Fibroblast of mammary gland (primary cell): ENCODE measurements around the gene DOCK10.

Experiments used
- DNase-seq: peaks from one replicate; pipeline ENCODE4 v3.0.0-alpha.2; 2010; ENCODE audit warnings: low read depth
- H3K4me3 ChIP-seq: 2 replicates; pipeline ENCODE4 v1.5.1; 2011; ENCODE audit warnings: low read depth, mild to moderate bottlenecking, low read length, moderate library complexity; ENCODE audit not compliant: control insufficient read depth
- CTCF ChIP-seq: conservative IDR thresholded peaks from 2 replicates; pipeline ENCODE4 v1.5.1; 2011; ENCODE audit warnings: low read depth, low read length, inconsistent platforms; ENCODE audit not compliant: control insufficient read depth, insufficient read depth

Gene DOCK10

DNA sequence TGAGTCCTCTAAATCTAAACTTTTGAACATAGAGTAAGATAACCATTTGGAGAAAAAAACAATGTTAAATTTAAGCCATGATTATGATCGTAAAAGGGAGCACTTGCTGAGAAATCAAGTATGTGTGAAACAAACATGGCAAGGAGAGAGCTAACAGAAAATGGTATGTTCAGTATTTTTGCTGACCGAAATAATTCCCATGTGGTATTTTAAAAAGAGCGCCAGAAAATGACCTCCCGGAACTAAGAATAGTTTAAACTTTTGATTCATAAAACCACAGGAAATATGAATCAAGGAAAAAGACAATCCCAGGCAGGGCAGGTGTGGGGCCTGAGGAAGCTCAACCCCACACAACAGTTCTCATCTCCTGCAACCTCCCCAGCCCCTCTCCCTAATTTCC is 74.2 kb downstream of the DOCK10 start:
- no peak overlapping the region for H3K4me3 ChIP-seq
- peak; percentile 40 for DNase-seq
- no peak for TF ChIP-seq CTCF

- DNase-seq = no peak
- no peak for TF ChIP-seq CTCF
- no peak overlapping the region for H3K4me3 ChIP-seq
Observed at GRCh38 chr2:224966613-224967012, 75.7 kb downstream of the DOCK10 start.

GRCh38 chr2:224959556-224959955 is 82.7 kb downstream of the DOCK10 start:
- TF ChIP-seq CTCF = no peak
- DNase-seq = peak; percentile 15
- no peak overlapping the region for H3K4me3 ChIP-seq

DNA sequence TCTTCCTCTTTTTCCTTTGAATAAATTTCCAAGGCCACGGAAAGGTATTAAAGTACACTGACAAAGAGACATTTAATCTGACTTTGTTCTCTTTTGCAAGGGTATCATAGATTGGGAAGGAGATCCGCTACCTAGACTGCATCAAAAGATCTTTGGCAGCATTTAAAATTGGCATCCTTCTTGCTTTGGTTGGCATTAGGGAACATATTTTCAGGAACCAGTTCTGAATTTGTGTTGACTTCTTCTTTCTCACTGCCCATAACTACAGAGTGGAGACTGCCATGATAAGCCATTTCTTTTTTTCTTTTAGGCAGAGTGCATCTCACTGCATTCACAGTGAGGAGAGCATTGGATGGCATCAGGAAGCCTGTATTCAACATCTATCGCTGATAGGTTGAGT is 83.4 kb downstream of the DOCK10 start:
- TF ChIP-seq CTCF = no peak
- H3K4me3 ChIP-seq = no peak overlapping the region
- DNase-seq = peak; percentile 23

DNA sequence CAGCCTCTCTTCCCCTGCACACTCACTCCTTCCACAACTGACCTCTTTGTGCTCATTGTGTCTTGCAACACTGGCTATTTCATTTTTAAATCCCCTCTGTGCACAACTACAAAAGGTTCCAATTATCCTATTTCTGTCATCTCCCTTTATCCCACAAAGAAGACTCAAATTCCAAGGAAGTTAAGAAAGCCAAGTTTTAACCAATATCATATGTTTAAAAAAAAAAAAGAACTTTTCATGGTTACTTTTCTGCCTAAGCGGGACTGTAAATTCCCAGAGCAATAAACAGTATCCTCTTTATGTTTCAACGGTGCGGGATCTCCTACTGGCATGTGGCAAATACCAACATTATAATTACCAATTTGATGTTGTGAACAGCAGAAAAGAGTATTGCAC is 83.8 kb downstream of the DOCK10 start:
- peak; percentile 93 for DNase-seq
- no peak overlapping the region for H3K4me3 ChIP-seq
- no peak for TF ChIP-seq CTCF

GRCh38 chr2:224957540-224958461 is 84.5 kb downstream of the DOCK10 start:
- DNase-seq = no peak
- TF ChIP-seq CTCF = no peak
- H3K4me3 ChIP-seq = no peak overlapping the region
